Esophagus squamous epithelium (tissue), 5 donors: ENCODE measurements around the gene SLC2A4RG. TPM values are rescaled to one million over a fixed set of nuclear protein-coding genes. Genes with fewer than 3 reads are reported as not detected.

Source experiments
- DNase-seq: peaks from one replicate; lab custom pipeline; 2025; lab: John Stamatoyannopoulos, UW
- H3K27ac ChIP-seq, 4 donors: fragments of 200-600 bp; sonication (generic); one replicate each; pipeline ENCODE4 v1.5.1; 2016 to 2019; ENCODE audit warnings: mild to moderate bottlenecking in 1 of 4
- H3K27me3 ChIP-seq, 4 donors: fragments of 200-600 bp; sonication (generic); 1 replicate in 3 of 4; 2 replicates in 1 of 4; pipeline versions ENCODE4 v1.5.1 to v1.6.0; 2017 to 2021; ENCODE audit warnings: antibody characterized with exemption in 1 of 4
- H3K36me3 ChIP-seq, 3 donors: fragments of 200-600 bp; sonication (generic); one replicate each; pipeline ENCODE4 v1.5.1; 2016 to 2019
- H3K4me1 ChIP-seq, 3 donors: fragments of 200-600 bp; sonication (generic); one replicate each; pipeline ENCODE4 v1.5.1; 2017 to 2019
- H3K4me3 ChIP-seq, 4 donors: fragments of 200-600 bp; sonication (generic); 1 replicate in 3 of 4; 2 replicates in 1 of 4; pipeline ENCODE4 v1.5.1; 2016 to 2019; ENCODE audit warnings: mild to moderate bottlenecking in 2 of 4, moderate library complexity in 1 of 4
- H3K9me3 ChIP-seq, 3 donors: fragments of 200-600 bp; sonication (generic); one replicate each; pipeline ENCODE4 v1.5.1; 2016 to 2019
- POLR2A ChIP-seq, 4 donors: fragments of 450-650 bp; IDR thresholded peaks; one replicate each; pipeline ENCODE4 v1.6.1; 2017; ENCODE audit warnings: antibody characterized with exemption in 4 of 4, mild to moderate bottlenecking in 4 of 4, moderate library complexity in 3 of 4
- WGBS, 2 donors: methylation state at CpG; one replicate each; pipeline ENCODE4 v1.1.5; 2018; 5-methylcytosine and 5-hydroxymethylcytosine counted together
- intact Hi-C: fragments of 100-400 bp; cut with DNase I; formaldehyde crosslinking; loops from one replicate; pipeline ENCODE4 v1.15.0; 2022
- total RNA-seq, 4 donors: library from RNA; depleted of rRNA; stranded (reverse); fragments of >200 nt; gene quantifications; one replicate each; pipeline ENCODE4 v1.1.0, GENCODE V29; 2016
- TF ChIP-seq, protein P1 (sequence below), 6 experiments: fragments of 450-650 bp in 4 of 6; fragments of 200-600 bp in 2 of 6; sonication (generic) in 2 of 6; IDR thresholded peaks; one replicate each; pipeline ENCODE4 v1.5.1; 2016 to 2019; ENCODE audit warnings: antibody characterized with exemption in 6 of 6, mild to moderate bottlenecking in 4 of 6, moderate library complexity in 4 of 6
- donor health status: DM: yes; HTN: yes; CAD: no.

Gene SLC2A4RG
- total RNA-seq, 4 donors from 2014 or later: 37.0 to 55.5 (median 50.2) TPM

GRCh38 chr20:63768591-63769515 lies 29.3 kb downstream of the SLC2A4RG start:
- no peak overlapping the region for H3K4me3 ChIP-seq
- H3K4me1 ChIP-seq: peaks cover 0 to 17% (median 3%) of the 10 kb centered on the region in 3 donors
- peaks cover 0 to 33% (median 9%) of the 10 kb centered on the region in 3 donors for H3K36me3 ChIP-seq
- no peak overlapping the region for H3K27ac ChIP-seq
- TF ChIP-seq, protein P1, sequence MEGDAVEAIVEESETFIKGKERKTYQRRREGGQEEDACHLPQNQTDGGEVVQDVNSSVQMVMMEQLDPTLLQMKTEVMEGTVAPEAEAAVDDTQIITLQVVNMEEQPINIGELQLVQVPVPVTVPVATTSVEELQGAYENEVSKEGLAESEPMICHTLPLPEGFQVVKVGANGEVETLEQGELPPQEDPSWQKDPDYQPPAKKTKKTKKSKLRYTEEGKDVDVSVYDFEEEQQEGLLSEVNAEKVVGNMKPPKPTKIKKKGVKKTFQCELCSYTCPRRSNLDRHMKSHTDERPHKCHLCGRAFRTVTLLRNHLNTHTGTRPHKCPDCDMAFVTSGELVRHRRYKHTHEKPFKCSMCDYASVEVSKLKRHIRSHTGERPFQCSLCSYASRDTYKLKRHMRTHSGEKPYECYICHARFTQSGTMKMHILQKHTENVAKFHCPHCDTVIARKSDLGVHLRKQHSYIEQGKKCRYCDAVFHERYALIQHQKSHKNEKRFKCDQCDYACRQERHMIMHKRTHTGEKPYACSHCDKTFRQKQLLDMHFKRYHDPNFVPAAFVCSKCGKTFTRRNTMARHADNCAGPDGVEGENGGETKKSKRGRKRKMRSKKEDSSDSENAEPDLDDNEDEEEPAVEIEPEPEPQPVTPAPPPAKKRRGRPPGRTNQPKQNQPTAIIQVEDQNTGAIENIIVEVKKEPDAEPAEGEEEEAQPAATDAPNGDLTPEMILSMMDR (IDR thresholded peaks at IDR 0.05): no peak
- TF ChIP-seq POLR2A (IDR thresholded peaks at IDR 0.05): no peak
- 85 to 93% methylated on average over 14 to 17 of the region's 26 CpGs for WGBS, 2 donors
- peaks cover 0 to 7% (median 0%) of the 10 kb centered on the region in 4 donors for H3K27me3 ChIP-seq
- no peaks in the 10 kb centered on the region for H3K9me3 ChIP-seq
- intact Hi-C loops: no loop called here
- no peak for DNase-seq

DNA sequence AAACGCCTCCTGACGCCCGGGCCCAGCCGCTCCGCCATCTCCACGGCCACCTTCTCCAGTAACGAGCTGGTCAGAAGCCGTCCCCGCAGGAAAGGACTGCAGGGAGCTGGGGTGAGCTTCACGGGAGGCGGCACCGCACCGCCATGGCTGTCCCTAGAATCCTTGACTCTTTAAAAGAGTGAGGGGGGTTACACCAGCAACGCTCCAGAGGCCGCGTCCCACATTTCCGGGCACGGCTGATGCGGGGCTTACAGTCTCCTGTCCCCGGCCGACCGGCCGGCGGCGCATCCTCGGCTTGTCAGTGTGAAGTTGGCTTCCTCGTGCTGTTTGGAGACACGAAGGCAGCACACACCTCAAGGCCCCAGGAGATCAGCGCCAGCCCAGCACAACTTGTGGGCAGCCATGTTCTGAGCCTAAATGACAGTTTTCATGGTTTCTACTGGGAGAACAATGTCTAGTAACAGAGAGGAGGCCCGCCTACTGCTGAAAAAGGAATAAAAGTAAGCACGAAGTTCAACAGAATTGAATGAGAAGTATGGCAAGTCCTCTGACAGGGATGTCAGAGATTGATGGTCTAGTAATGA lies 30.4 kb downstream of the SLC2A4RG start:
- 86 to 91% methylated on average over 12 to 27 of the region's 31 CpGs for WGBS, 2 donors
- H3K4me1 ChIP-seq: peaks cover 0 to 28% (median 3%) of the 10 kb centered on the region in 3 donors
- H3K27me3 ChIP-seq: peaks cover 0 to 17% (median 0%) of the 10 kb centered on the region in 4 donors
- intact Hi-C loops: no loop called here
- peaks cover 0 to 33% (median 9%) of the 10 kb centered on the region in 3 donors for H3K36me3 ChIP-seq
- TF ChIP-seq, protein P1 (IDR thresholded peaks at IDR 0.05): no peak
- no peak for TF ChIP-seq POLR2A (IDR thresholded peaks at IDR 0.05)
- no peak overlapping the region for H3K27ac ChIP-seq
- no peak for DNase-seq
- no peak overlapping the region for H3K4me3 ChIP-seq
- H3K9me3 ChIP-seq: no peaks in the 10 kb centered on the region

DNA sequence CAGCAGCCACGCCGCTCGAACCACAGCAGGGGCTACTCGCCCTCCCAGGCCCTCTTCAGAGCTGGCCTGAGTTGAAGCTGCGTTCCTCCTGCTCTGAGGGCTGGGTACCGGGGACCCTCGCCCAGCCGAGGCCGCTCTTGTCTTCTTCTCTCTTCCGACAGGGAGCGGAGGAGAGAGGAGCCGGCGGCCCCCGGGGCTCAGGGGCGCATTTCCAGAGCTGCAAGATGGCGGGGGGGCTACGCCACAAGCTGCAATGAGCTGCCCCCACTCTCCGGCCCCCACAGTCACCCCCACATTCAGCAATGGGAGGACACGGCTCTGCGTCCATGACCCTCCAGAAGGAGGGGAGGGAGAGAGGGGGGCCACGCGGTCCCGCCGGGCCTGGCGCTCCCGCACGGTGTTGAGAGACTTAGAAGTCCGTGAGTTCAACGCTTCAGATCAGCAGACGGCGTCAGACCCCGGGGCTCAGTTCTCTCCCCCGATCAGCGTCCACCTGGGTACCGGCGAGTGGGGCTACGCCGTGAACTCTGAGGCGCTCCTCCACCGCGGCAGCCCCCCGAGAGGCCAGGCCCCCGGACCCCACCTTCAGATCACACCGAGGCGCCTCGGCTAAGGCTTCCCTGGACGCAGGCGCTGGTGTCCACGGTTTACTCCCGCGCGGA lies 31.6 kb downstream of the SLC2A4RG start:
- TF ChIP-seq POLR2A (IDR thresholded peaks at IDR 0.05): no peak
- TF ChIP-seq, protein P1 (IDR thresholded peaks at IDR 0.05): no peak
- Histone ChIP-seq H3K36me3 (peaks cover 0 to 33% (median 9%) of the 10 kb centered on the region in 3 donors), H3K27me3 (peaks cover 0 to 27% (median 0%) of the 10 kb centered on the region in 4 donors), H3K4me3 (no peak overlapping the region), H3K4me1 (peaks cover 0 to 35% (median 3%) of the 10 kb centered on the region in 3 donors), H3K27ac (no peak overlapping the region), H3K9me3 (no peaks in the 10 kb centered on the region)
- intact Hi-C loops: no loop called here
- no peak for DNase-seq
- 88 to 100% methylated on average over 4 to 8 of the region's 52 CpGs for WGBS, 2 donors

GRCh38 chr20:63772781-63773518 lies 33.4 kb downstream of the SLC2A4RG start:
- intact Hi-C loops: no loop called here
- Histone ChIP-seq H3K27ac (no peak overlapping the region), H3K36me3 (peaks cover 0 to 19% (median 9%) of the 10 kb centered on the region in 3 donors), H3K27me3 (peaks cover 0 to 27% (median 0%) of the 10 kb centered on the region in 4 donors), H3K4me3 (no peak overlapping the region), H3K4me1 (peaks cover 0 to 35% (median 3%) of the 10 kb centered on the region in 3 donors), H3K9me3 (no peaks in the 10 kb centered on the region)
- no peak for DNase-seq
- WGBS, 2 donors: 46 to 58% methylated on average over 3 to 12 of the region's 20 CpGs
- TF ChIP-seq, protein P1 (IDR thresholded peaks at IDR 0.05): no peak
- TF ChIP-seq POLR2A (IDR thresholded peaks at IDR 0.05): no peak
